HK-2 (cell line): ENCODE measurements around the gene LAMA4.
"Not testable (repeated sequence)": the region's sequence is repeated elsewhere in the genome, so short reads cannot be mapped to it uniquely, and the experiment has no call there.

Source experiments
- DNase-seq: peaks from one replicate; pipeline ENCODE4 v3.0.0-alpha.2; 2018; ENCODE audit not compliant: unreplicated experiment

The LAMA4 gene

GRCh38 chr6:112153926-112154607 lies 100.3 kb downstream of the LAMA4 start:
- no peak for DNase-seq

DNA sequence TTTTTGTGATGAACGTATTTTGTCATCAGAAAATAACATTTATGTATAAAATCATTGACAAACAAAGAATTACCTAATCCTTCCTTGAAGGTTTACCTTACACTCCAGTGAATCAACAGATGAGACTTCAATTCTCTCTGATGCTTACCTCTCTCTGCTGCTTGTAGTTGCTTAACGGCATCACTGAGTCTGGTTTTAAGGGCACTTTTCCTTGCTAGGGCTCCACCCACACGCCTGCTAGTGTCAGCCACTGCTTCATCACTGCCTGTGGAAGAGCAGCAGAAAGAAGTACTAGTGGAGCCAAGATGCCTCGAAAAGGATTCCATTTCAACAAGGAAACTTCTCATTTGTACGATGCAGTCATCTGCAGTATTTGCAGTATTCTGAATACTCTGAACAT lies 104.0 kb downstream of the LAMA4 start:
- no peak for DNase-seq

DNA sequence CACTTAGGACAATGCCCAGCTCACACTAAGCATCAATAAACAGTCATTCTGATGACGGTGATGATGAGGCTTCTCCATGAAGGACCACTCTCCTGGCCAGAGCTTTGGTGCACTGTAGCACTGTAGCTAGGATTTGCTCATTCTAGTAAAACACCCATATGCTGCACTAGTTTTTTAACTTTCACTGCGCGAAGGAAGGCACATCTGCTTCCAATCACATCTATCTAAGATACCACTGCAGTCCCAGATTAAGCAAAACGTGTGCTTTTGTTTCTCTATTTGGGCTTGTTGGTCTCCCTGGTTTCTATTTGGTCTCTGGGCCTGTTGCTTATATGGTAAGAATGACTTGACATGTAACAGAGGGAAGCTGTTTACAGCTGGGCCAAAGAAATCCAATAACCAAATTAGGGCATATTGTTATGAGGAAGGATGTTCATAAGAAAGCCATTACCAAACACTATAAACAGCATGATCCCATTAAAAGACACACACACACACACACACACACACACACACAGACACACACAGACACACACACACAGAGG lies 104.6 kb downstream of the LAMA4 start:
- DNase-seq = no peak

DNA sequence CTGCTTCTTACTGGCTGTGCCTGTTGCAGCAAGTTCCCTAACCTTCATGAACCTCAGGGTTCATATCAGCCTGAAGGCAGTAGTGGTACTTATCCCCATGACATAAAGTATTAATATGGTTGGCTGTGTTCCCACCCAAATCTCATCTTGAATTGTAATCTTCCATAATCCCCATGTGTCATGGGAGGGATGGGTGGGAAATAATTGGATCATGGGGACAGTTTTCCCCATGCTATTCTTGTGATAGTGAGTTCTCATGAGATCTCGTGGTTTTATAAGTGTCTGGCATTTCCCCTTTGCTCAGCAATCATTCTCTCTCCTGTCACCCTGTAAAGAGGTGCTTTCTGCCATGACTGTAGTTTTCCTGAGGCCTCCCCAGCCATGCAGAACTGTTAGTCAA lies 105.1 kb downstream of the LAMA4 start:
- no peak for DNase-seq

DNA sequence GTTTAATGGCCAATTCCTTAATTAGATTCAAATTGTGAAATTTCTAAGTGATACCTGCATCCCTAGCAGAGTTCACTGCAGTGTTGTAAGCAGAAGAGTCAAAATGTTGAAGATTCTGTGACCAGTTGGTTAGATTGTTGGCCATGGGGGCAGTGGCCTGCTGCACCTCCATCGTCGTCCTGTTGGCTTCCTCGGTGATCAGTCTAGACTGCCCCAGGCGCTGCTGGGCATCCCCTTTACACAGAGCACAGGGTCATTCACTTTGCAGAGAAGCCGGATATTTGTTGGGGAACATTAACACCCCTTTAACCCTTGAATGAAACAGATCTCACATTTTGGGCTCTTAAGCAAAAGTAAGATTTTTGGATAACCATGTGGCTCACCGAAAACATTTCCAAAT lies 106.3 kb downstream of the LAMA4 start:
- no peak for DNase-seq

- no peak for DNase-seq
Measured at GRCh38 chr6:112145080-112145573, 109.2 kb downstream of the LAMA4 start.

GRCh38 chr6:112144145-112144926 lies 110.0 kb downstream of the LAMA4 start:
- no peak for DNase-seq

DNA sequence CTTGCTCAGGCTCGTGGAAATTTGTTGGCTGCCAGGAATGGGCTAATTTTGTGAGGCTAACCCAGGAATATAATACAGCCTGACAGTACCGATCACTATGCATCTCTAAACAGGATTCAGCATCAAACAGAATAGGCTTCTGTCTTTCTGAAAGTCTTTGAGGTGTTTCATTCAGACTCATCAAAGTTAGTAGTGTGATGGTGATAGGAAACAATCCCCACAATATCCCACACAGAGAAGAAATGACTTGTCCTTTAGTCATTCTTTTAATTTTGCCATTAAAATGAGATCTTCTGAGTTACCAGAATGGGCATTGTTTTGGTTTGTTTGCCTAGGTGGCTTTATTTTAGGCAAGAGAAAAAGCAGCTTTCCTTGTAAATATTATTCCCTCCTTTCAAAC lies 112.7 kb downstream of the LAMA4 start:
- no peak for DNase-seq

GRCh38 chr6:112139052-112139451 lies 115.3 kb downstream of the LAMA4 start:
- no peak for DNase-seq

- DNase-seq = no peak
Measured at GRCh38 chr6:112130878-112131277, 123.5 kb downstream of the LAMA4 start.

DNA sequence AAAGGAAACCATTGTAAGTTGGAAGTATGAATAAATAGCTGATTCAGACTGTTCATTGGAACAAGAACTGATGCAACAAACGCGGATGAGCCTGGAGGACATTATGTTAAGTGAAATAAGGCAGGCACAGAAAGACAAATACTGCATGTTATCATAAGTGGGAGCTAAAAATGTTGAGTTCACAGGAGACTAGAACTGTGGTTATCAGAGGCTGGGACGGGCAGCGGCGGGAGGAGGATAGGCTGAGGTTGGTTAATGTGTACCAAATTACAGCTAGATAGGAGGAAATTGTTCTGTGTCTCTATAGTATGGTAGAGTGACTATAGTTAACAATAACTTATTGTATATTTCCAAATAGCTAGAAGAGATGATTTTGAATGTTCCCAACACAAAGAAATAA lies 126.2 kb downstream of the LAMA4 start:
- DNase-seq = no peak

DNA sequence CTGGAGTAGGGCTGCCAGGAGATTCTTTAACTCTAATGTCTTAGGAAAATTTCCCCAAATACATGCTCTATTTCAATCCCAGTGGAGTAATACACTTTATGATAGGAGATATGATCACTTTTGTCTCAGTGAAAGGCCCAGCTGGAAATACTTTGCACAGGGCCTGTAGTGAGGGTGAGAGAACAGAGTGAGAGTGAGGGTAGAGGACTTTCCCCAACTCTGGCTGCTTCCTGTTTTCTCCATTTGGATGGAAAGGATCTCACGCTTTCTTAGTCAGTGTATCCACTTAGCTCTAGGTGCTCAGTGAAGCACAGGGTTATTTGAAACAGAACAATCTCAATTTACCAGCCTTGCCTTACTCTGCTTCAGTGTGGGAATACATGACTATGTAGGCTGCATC lies 130.4 kb downstream of the LAMA4 start:
- no peak for DNase-seq

DNA sequence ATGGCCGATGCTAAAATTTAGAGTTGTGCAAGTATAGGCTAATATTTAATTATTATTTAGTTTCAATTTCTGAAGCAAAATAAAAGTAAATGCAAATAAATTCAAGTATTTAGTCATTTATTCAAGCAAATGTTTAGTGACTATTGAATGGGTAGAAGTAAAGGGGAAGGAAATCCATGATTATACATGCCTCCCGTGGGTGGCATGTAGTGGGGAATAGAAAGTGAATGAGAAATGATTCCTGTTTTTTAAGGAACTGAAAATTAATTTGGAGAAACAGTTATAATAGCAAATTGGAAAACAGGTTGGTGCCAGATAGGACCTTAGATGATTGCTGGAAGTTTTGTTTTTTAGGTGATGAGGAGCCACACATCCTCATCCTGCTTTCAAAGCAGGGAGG lies 131.6 kb downstream of the LAMA4 start:
- no peak for DNase-seq

GRCh38 chr6:112118034-112118433 lies 136.3 kb downstream of the LAMA4 start:
- no peak for DNase-seq

DNA sequence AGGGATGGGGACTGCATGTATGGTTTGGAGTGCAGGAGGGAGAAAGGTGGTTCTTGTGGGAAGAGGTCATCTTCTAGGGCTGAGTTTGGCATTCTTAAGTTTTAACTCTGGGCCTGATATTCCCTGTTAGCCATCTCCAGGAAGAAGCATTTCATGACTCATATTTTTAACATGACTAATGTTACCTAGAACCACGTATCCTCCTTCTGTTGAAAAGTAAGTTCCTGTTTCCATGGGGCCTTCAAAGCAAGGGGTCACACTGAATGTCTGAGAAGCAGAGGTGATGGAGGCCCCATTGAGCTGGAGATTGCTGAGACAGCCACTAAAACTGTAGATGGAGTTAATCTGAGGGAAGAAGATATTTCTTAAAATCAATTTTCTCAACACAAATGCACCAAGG lies 136.8 kb downstream of the LAMA4 start:
- no peak for DNase-seq

DNA sequence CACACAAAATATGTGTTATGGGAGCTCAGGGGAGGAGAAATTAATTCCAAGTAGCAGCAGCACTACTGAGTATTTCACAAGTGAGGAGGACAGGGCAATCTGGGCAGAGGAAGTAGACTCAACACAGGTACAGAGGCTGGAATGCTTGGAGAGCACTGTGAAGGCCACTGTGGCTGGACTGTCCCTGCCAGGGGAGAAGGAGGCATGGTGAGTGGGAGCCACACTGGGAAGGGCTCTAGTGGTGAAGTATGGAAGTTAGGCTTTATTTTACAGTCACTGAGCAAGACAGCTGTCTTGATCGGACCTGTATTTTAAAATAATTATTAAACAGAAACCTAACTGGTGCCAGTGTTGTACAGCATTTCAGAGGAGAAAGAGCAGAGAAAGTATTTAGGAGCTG lies 138.1 kb downstream of the LAMA4 start:
- no peak for DNase-seq

GRCh38 chr6:112114577-112115223 lies 139.7 kb downstream of the LAMA4 start:
- DNase-seq = no peak

DNA sequence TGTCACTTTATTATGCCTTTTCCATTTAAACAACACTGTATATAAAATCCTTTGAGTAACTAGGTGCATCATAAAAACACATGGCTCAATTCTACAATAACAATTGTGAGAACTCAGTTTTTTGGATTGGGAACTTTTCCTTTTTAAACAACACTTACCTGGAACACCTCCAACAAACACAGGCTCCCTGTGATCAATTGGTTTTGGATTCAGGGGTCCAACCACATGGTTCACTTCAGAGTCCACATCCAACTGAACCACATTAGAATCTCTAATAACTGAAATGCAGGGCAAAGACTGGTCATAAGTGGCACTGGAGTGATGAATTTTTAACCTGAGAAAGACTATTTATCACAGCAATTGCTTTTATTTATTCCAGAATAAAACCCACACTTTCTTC lies 140.4 kb downstream of the LAMA4 start:
- DNase-seq = no peak

DNA sequence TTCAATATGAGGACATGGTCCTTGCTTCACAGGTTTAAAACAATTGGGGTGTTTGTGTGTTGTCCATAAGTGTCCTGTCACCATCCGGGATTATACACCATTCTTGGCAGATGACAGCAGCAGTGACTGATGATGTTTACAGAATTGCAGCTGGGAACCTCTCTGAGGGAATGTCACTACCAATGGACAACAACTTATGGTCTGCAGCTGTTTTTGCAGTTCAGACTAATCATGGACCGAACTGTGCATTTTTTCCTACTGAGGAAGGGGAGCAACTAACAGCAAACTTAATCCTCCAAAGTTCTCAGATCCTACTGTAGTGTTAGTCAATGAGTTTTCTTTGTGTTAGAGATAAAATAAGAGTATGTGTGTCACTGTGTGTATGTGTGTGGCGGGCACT lies 140.9 kb downstream of the LAMA4 start:
- DNase-seq = no peak

- no peak for DNase-seq
Measured at GRCh38 chr6:112109262-112109661, 145.1 kb downstream of the LAMA4 start.

GRCh38 chr6:112106562-112106961 lies 147.8 kb downstream of the LAMA4 start:
- DNase-seq = no peak

DNA sequence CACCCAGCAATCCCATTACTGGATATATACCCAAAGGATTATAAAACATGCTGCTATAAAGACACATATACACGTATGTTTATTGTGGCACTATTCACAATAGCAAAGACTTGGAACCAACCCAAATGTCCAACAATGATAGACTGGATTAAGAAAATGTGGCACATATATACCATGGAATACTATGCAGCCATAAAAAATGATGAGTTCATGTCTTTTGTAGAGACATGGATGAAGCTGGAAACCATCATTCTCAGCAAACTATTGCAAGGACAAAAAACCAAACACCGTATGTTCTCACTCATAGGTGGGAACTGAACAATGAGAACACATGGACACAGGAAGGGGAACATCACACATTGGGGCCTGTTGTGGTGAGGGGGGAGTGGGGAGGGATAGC lies 148.3 kb downstream of the LAMA4 start:
- DNase-seq = not testable (repeated sequence)

- DNase-seq = no peak
Measured at GRCh38 chr6:112100561-112100960, 153.8 kb downstream of the LAMA4 start.
